ENCODE results near the gene APOBEC3G.

DNA sequence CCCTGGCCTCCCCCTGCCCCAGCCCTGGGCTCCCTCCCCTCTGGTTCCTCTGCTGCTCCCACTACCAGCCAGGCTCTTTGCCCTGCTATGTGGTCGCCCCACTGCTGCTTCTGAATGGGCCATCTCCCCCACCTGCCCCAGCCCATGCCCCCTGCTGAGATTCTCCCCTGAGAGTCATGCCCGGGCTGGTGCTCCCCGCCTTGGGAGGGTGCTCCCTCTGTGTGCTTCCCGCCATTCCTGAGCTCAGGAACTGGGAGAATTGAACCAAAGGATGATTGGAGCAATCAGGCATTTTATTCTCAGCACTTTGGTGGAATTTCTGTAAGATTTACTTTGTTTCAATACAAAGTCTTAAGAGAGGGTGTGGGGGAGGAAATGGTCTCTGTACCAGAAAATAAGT lies 49.4 kb upstream of the APOBEC3G start:
- no peak for TF ChIP-seq KLF16 (CRISPR knock-in tag; IDR thresholded peaks at IDR 0.05)
- TF ChIP-seq, protein P1, sequence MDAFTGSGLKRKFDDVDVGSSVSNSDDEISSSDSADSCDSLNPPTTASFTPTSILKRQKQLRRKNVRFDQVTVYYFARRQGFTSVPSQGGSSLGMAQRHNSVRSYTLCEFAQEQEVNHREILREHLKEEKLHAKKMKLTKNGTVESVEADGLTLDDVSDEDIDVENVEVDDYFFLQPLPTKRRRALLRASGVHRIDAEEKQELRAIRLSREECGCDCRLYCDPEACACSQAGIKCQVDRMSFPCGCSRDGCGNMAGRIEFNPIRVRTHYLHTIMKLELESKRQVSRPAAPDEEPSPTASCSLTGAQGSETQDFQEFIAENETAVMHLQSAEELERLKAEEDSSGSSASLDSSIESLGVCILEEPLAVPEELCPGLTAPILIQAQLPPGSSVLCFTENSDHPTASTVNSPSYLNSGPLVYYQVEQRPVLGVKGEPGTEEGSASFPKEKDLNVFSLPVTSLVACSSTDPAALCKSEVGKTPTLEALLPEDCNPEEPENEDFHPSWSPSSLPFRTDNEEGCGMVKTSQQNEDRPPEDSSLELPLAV (CRISPR knock-in tag; conservative IDR thresholded peaks at IDR 0.05; ENCODE audit: low read depth) = no peak
- TF ChIP-seq ZNF558 (CRISPR knock-in tag; IDR thresholded peaks at IDR 0.05; ENCODE audit: borderline replicate concordance) = no peak
- TF ChIP-seq, protein P2, sequence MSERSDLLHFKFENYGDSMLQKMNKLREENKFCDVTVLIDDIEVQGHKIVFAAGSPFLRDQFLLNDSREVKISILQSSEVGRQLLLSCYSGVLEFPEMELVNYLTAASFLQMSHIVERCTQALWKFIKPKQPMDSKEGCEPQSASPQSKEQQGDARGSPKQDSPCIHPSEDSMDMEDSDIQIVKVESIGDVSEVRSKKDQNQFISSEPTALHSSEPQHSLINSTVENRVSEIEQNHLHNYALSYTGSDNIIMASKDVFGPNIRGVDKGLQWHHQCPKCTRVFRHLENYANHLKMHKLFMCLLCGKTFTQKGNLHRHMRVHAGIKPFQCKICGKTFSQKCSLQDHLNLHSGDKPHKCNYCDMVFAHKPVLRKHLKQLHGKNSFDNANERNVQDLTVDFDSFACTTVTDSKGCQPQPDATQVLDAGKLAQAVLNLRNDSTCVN (CRISPR knock-in tag; IDR thresholded peaks at IDR 0.05; ENCODE audit: borderline replicate concordance) = no peak
- TF ChIP-seq, protein P3, sequence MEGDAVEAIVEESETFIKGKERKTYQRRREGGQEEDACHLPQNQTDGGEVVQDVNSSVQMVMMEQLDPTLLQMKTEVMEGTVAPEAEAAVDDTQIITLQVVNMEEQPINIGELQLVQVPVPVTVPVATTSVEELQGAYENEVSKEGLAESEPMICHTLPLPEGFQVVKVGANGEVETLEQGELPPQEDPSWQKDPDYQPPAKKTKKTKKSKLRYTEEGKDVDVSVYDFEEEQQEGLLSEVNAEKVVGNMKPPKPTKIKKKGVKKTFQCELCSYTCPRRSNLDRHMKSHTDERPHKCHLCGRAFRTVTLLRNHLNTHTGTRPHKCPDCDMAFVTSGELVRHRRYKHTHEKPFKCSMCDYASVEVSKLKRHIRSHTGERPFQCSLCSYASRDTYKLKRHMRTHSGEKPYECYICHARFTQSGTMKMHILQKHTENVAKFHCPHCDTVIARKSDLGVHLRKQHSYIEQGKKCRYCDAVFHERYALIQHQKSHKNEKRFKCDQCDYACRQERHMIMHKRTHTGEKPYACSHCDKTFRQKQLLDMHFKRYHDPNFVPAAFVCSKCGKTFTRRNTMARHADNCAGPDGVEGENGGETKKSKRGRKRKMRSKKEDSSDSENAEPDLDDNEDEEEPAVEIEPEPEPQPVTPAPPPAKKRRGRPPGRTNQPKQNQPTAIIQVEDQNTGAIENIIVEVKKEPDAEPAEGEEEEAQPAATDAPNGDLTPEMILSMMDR (CRISPR knock-in tag; IDR thresholded peaks at IDR 0.05) = no peak
- TF ChIP-seq, protein P4, sequence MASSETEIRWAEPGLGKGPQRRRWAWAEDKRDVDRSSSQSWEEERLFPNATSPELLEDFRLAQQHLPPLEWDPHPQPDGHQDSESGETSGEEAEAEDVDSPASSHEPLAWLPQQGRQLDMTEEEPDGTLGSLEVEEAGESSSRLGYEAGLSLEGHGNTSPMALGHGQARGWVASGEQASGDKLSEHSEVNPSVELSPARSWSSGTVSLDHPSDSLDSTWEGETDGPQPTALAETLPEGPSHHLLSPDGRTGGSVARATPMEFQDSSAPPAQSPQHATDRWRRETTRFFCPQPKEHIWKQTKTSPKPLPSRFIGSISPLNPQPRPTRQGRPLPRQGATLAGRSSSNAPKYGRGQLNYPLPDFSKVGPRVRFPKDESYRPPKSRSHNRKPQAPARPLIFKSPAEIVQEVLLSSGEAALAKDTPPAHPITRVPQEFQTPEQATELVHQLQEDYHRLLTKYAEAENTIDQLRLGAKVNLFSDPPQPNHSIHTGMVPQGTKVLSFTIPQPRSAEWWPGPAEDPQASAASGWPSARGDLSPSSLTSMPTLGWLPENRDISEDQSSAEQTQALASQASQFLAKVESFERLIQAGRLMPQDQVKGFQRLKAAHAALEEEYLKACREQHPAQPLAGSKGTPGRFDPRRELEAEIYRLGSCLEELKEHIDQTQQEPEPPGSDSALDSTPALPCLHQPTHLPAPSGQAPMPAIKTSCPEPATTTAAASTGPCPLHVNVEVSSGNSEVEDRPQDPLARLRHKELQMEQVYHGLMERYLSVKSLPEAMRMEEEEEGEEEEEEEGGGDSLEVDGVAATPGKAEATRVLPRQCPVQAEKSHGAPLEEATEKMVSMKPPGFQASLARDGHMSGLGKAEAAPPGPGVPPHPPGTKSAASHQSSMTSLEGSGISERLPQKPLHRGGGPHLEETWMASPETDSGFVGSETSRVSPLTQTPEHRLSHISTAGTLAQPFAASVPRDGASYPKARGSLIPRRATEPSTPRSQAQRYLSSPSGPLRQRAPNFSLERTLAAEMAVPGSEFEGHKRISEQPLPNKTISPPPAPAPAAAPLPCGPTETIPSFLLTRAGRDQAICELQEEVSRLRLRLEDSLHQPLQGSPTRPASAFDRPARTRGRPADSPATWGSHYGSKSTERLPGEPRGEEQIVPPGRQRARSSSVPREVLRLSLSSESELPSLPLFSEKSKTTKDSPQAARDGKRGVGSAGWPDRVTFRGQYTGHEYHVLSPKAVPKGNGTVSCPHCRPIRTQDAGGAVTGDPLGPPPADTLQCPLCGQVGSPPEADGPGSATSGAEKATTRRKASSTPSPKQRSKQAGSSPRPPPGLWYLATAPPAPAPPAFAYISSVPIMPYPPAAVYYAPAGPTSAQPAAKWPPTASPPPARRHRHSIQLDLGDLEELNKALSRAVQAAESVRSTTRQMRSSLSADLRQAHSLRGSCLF (CRISPR knock-in tag; IDR thresholded peaks at IDR 0.05; ENCODE audit: borderline replicate concordance) = no peak
- TF ChIP-seq POLR2A (IDR thresholded peaks at IDR 0.05; ENCODE audit: insufficient read depth in 1 of 2, low read depth in 2 of 2, low read length in 2 of 2) = no peak
- TF ChIP-seq EZH2 (conservative IDR thresholded peaks at IDR 0.05; ENCODE audit: low read depth, low read length) = no peak
- TF ChIP-seq HCFC1 (IDR thresholded peaks at IDR 0.05; ENCODE audit: low read depth, low read length) = no peak
- no peak for TF ChIP-seq RBM22 (optimal IDR thresholded peaks at IDR 0.05; ENCODE audit: low read length)

Measured in HepG2 (cell line).